ENCODE measurements around the gene PXN. TPM values are rescaled to one million over a fixed set of nuclear protein-coding genes. Genes with fewer than 3 reads are reported as not detected.

Gene PXN
- 98.8 and 128 TPM in 2 replicates for total RNA-seq
- 226 TPM for polyA plus RNA-seq (2012)

DNA sequence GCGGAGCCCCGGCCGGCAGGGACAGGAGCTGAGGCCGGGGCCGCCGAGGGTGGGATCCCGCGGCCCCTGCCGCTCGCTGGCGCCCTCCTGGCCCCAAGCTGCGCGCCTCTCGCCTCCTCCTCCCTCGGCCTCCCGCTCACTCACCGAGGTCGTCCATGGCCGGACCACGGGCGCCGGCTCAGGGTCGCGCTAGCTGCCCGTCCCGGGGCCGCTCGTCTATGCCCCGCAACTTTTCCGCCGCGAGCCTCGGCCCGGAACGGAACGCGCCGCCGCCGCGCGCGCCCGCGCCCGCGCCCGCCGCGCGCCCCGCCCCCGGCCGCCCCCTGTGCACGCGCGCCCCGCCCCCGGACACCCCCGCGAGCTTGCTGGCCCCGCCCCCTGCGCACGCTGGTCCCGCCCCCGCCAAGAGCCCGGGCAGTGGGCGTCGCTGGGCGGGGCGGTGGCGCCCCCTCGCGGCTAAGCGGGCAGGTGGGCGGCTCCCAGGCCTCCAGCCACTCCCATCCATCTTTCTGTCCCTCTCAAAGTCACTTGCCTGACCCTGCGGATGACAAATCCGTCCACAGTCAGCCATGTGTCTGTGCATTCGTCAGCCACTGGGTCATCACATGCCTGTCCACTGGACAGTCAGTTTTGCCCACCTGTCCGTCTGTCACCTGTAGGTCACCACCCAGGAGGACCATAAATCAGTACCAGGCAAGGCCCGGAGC, at the start of gene PXN:
TSS of gene PXN (minus strand) at position 258 of the 707 bp plus-strand sequence. CDS start at position 157, 101 bp downstream.
- peak; percentile 83 for DNase-seq (ENCODE audit: low read depth)

- no peak for DNase-seq (ENCODE audit: low read depth)
Measured at GRCh38 chr12:120314220-120314619, 48.7 kb upstream of the PXN start.

- peak; percentile 98 for DNase-seq (ENCODE audit: low read depth)
Measured at GRCh38 chr12:120301962-120302815, 36.7 kb upstream of the PXN start, which contains the start of gene SIRT4. Gene SIRT4 (plus strand): TSS chr12:120302321. CDS start chr12:120303562, 1,241 bp downstream.

GRCh38 chr12:120292661-120293531, 27.4 kb upstream of the PXN start, which contains the start of gene RNU4-1:
Gene RNU4-1 (minus strand): TSS chr12:120293237.
- DNase-seq (ENCODE audit: low read depth): peak; percentile 89

GRCh38 chr12:120292411-120292660, 26.8 kb upstream of the PXN start:
- DNase-seq (ENCODE audit: low read depth): no peak

DNA sequence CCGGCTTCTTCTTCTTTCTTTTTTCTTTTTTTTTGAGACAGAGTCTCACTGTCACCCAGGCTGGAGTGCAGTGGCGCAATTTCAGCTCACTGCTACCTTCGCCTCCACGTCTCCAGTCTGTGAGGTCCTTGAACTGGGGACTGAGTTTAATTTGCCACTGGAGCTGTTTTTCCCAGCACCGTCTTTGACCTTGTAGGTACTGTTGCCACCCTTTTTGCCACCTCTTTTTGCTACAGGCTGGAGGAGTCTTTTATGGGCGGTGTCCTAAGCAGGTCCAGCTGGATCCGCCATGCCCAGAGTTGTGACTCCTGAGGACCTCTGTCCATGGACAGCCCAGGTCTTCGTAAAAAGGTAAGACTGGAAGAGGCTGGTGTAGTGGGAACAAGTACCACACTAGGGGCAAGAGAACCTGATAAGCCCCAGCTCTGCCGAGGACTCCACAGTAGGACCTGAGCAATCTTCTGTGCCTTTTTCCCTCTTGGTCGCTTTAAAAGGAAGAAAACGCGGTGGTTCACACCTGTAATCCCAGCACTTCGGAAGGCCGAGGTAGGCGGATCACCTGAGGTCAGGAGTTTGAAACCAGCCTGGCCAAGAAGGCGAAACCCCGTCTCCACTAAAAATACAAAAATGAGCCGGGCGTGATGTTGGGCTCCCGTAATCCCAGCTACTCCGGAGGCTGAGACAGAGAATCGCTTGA, 25.2 kb upstream of the PXN start:
- peak; percentile 23 for DNase-seq (ENCODE audit: low read depth)

- DNase-seq (ENCODE audit: low read depth): no peak
Measured at GRCh38 chr12:120287491-120287890, 22.0 kb upstream of the PXN start.

GRCh38 chr12:120286768-120287490, 21.4 kb upstream of the PXN start:
- DNase-seq (ENCODE audit: low read depth): no peak

DNA sequence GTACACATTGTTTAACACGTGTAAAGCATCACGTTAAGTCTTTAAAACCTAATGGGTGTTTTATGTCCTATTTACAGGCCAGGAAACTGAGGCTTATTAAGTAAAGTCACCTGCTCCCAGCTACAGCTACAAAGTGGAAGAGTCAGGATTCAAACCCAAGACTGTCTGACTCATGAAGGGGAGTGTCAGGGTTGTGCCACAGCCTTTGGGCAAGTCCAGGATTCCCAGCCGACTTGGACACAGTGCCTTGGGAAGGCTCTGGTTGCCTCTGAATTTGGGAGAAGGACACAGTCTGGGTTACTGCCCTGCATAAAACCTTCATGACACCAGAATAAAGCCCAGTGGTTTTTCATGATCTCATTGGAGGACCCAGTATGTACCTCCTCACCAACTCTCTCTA, 18.9 kb upstream of the PXN start:
- DNase-seq (ENCODE audit: low read depth): no peak

DNA sequence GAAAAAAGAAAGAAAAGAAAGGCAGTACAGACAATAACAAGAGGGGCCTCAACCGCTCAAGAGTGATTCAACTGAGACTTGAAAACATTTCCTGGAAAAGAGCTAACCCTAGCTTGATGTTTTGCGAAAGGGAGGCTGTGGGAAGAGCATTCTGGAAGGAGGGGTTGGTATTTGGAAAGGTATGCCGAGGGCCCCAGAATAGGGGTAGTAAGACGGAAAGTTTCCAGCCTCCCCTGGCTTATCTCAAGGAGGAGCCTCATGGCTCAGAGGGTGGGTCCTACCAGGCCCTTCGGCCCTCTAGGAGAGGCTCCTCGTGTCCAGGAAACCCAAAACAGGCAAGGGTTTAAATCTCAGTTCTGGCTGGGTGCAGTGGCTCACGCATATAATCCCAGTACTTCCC, 17.8 kb upstream of the PXN start:
- no peak for DNase-seq (ENCODE audit: low read depth)

GRCh38 chr12:120278137-120279069, 12.9 kb upstream of the PXN start:
- no peak for DNase-seq (ENCODE audit: low read depth)

- DNase-seq (ENCODE audit: low read depth): no peak
Measured at GRCh38 chr12:120276734-120277133, 11.2 kb upstream of the PXN start.

DNA sequence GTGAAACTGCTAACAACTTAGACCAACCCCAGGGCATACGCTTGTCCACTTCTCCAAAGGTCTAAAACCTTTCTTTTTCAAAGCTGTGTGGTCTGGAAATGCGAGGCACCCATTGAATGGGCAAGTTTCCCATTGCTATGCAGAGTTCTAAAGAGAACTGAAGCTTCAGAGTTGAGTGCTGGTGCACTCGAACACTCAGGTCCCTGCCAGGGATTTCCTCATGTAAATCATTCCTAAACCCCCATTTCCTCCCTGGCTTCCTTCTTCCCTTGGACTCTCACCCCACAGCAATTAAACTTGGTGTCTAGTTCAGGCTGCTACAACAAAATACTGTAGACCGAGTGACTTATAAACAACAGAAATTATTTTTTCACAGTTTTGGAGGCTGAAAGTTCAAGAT, 2.2 kb upstream of the PXN start:
- no peak for DNase-seq (ENCODE audit: low read depth)

GRCh38 chr12:120266180-120266870, 795 bp upstream of the PXN start:
- no peak for DNase-seq (ENCODE audit: low read depth)

- DNase-seq (ENCODE audit: low read depth): no peak
Measured at GRCh38 chr12:120264904-120265472, 542 bp downstream of the PXN start.

DNA sequence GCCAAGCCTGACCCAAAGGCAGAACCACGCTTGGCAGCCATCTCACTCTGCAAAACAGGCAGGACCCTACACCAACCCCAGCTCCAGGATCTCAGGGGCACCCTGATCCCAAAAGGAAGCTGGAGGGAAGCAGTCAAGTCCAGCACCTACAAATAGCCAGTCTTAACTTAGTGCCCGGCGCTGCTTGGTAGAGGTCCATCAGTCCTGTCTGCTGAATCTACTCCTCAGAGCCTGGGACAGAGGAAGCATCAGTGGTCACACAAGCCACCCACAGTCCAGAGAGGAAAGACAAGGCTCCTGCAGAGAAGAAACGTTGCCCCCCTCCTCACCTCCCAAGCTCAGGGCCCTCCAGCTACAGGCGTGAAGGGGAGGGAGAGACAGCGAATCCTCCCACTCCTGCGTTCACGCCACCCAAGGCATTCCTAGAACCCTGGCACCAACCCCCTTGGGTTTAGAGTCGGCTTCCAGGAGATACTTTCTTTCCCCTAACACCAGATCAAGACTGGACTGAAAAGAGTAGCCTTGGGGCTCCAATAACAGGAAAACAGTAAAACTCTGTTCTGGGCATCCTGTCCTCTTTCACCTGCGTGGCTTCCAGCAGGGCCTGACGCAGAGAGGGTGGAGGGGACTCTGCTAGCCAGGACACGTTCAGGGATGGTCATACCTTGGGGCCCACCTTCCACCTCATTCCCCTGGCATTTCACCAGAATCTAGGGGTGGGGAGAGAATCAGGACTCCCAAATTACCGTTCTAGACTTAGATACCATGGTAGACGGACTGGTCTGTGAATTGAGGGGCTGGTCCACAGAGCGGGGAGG, 1.2 kb downstream of the PXN start:
- DNase-seq (ENCODE audit: low read depth): peak; percentile 60

- no peak for DNase-seq (ENCODE audit: low read depth)
Measured at GRCh38 chr12:120263748-120264085, 1.8 kb downstream of the PXN start.
